ENCODE results near the gene ALOX12. TPM values are rescaled to one million over a fixed set of nuclear protein-coding genes. Genes with fewer than 3 reads are reported as not detected.
"Not testable (repeated sequence)": the region's sequence is repeated elsewhere in the genome, so short reads cannot be mapped to it uniquely, and the experiment has no call there.

The ALOX12 gene
- total RNA-seq (under 1 TPM in 1 of 5 donors, not detected in 4; 0.92 TPM), polyA plus RNA-seq (1 to 10 TPM in 1 of 3 donors, not detected in 2; 3.4 TPM)
- long read RNA-seq, donor 1: 0 reads
- long read RNA-seq, donor 2: 0 reads
- long read RNA-seq, donor 3: 0 reads
- long read RNA-seq, donor 4: 0 reads
- long read RNA-seq, donor 5: 0 reads
- long read RNA-seq, donor 6: 0 reads
- long read RNA-seq, donor 7: 0 reads
- long read RNA-seq, donor 8: 0 reads
- long read RNA-seq, donor 9: 0 reads
- long read RNA-seq, donor 10: 0 reads

- intact Hi-C loops (cut with DNase I; ENCODE audit: low total_unique reads): no loop called here
- Histone ChIP-seq H3K4me1 (peaks cover 12 to 20% (median 15%) of the 10 kb centered on the region in 4 donors), H3K36me3 (peaks cover 11 to 44% (median 38%) of the 10 kb centered on the region in 4 donors), H3K27ac (no peak within 1 kb of the TSS), H3K4me3 (peak within 1 kb of the TSS; percentile 35 to 48 (median 42)), H3K9me3 (no peaks in the 10 kb centered on the region), H3K27me3 (peaks cover 0 to 9% (median 0%) of the 10 kb centered on the region in 3 donors)
- 13 to 32% (median 20%) methylated on average over 20 to 64 of the region's 64 CpGs for WGBS, 5 donors
- TF ChIP-seq POLR2AphosphoS5 (IDR thresholded peaks at IDR 0.05) (no peak), EP300 (IDR thresholded peaks at IDR 0.05) (no peak), CTCF (IDR thresholded peaks at IDR 0.05) (no peak), POLR2A (IDR thresholded peaks at IDR 0.05) (no peak)
- peak; percentile 49 to 70 for DNase-seq
Measured at GRCh38 chr17:6995500-6996255, at the start of gene ALOX12. ALOX12 (plus strand) TSS chr17:6996049; CDS start chr17:6996118, 69 bp downstream.

- no peaks in the 10 kb centered on the region for H3K36me3 ChIP-seq
- no peaks in the 10 kb centered on the region for H3K27me3 ChIP-seq
- H3K27ac ChIP-seq: no peak overlapping the region
- intact Hi-C loops (cut with DNase I; ENCODE audit: low total_unique reads): no loop called here
- no peak for DNase-seq
- TF ChIP-seq EP300 (IDR thresholded peaks at IDR 0.05) (no peak), POLR2AphosphoS5 (IDR thresholded peaks at IDR 0.05) (no peak)
- 81 to 94% (median 85%) methylated on average over 2 of the region's 2 CpGs for WGBS, 5 donors
- H3K4me3 ChIP-seq: no peak overlapping the region
- H3K4me1 ChIP-seq: no peaks in the 10 kb centered on the region
- H3K9me3 ChIP-seq: no peaks in the 10 kb centered on the region
Measured at GRCh38 chr17:6947745-6948144, 48.1 kb upstream of the ALOX12 start.

- H3K9me3 ChIP-seq: no peaks in the 10 kb centered on the region
- H3K27ac ChIP-seq: no peak overlapping the region
- no peaks in the 10 kb centered on the region for H3K4me1 ChIP-seq
- no peaks in the 10 kb centered on the region for H3K27me3 ChIP-seq
- intact Hi-C loops (cut with DNase I; ENCODE audit: low total_unique reads): no loop called here
- 37 to 53% (median 49%) methylated on average over 5 of the region's 5 CpGs for WGBS, 5 donors
- H3K36me3 ChIP-seq: no peaks in the 10 kb centered on the region
- DNase-seq: peak in 1 of 2 donors; percentile 17
- TF ChIP-seq POLR2AphosphoS5 (IDR thresholded peaks at IDR 0.05) (no peak), EP300 (IDR thresholded peaks at IDR 0.05) (no peak), CTCF (IDR thresholded peaks at IDR 0.05) (no peak), POLR2A (IDR thresholded peaks at IDR 0.05) (no peak)
- no peak overlapping the region for H3K4me3 ChIP-seq
Measured at GRCh38 chr17:6948562-6948961, 47.3 kb upstream of the ALOX12 start.

- no peak for TF ChIP-seq POLR2A (IDR thresholded peaks at IDR 0.05)
- no peak for TF ChIP-seq POLR2AphosphoS5 (IDR thresholded peaks at IDR 0.05)
- TF ChIP-seq CTCF (IDR thresholded peaks at IDR 0.05): no peak
- TF ChIP-seq EP300 (IDR thresholded peaks at IDR 0.05): no peak
- DNase-seq: no peak
- no peaks in the 10 kb centered on the region for H3K4me1 ChIP-seq
- H3K4me3 ChIP-seq: no peak overlapping the region
- no peak overlapping the region for H3K27ac ChIP-seq
- H3K27me3 ChIP-seq: no peaks in the 10 kb centered on the region
- 68 to 89% (median 81%) methylated on average over 3 of the region's 3 CpGs for WGBS, 5 donors
- H3K36me3 ChIP-seq: no peaks in the 10 kb centered on the region
- intact Hi-C loops (cut with DNase I; ENCODE audit: low total_unique reads): no loop called here
- H3K9me3 ChIP-seq: no peaks in the 10 kb centered on the region
Measured at GRCh38 chr17:6948976-6949375, 46.9 kb upstream of the ALOX12 start.

- H3K36me3 ChIP-seq; H3K4me3 ChIP-seq; DNase-seq; H3K9me3 ChIP-seq; H3K27me3 ChIP-seq; H3K27ac ChIP-seq; intact Hi-C loops (cut with DNase I; ENCODE audit: low total_unique reads); H3K4me1 ChIP-seq: not testable (repeated sequence)
- 80 to 100% (median 96%) methylated on average over 1 to 2 of the region's 2 CpGs for WGBS, 5 donors
Measured at GRCh38 chr17:6950938-6951337, 44.9 kb upstream of the ALOX12 start.

All from stomach (tissue), 19 donors.